Measurements from ENCODE around the gene DYRK3. TPM values are rescaled to one million over a fixed set of nuclear protein-coding genes. Genes with fewer than 3 reads are reported as not detected.

Gene DYRK3
- total and polyA plus RNA-seq, 2 of the 8 experiments (the other 6 are each of a cell fraction or from before 2014, with no cell fraction given): 2.1 to 8.5 TPM

GRCh38 chr1:206672011-206672688, 36.8 kb downstream of the DYRK3 start (continued):
- TF ChIP-seq, protein P1, sequence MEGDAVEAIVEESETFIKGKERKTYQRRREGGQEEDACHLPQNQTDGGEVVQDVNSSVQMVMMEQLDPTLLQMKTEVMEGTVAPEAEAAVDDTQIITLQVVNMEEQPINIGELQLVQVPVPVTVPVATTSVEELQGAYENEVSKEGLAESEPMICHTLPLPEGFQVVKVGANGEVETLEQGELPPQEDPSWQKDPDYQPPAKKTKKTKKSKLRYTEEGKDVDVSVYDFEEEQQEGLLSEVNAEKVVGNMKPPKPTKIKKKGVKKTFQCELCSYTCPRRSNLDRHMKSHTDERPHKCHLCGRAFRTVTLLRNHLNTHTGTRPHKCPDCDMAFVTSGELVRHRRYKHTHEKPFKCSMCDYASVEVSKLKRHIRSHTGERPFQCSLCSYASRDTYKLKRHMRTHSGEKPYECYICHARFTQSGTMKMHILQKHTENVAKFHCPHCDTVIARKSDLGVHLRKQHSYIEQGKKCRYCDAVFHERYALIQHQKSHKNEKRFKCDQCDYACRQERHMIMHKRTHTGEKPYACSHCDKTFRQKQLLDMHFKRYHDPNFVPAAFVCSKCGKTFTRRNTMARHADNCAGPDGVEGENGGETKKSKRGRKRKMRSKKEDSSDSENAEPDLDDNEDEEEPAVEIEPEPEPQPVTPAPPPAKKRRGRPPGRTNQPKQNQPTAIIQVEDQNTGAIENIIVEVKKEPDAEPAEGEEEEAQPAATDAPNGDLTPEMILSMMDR (IDR thresholded peaks at IDR 0.05; ENCODE audit: control extremely low read depth in 1 of 3, insufficient read depth in 1 of 3, low read depth in 1 of 3, low read length in 3 of 3): no peak
- no peak for TF ChIP-seq TEAD4 (IDR thresholded peaks at IDR 0.05; ENCODE audit: low read depth, low read length)

Measured in H1 (cell line).